EL (cell line): ENCODE measurements around the gene OGDH.
A peak's percentile ranks its signal among the peaks of the same experiment; 100 is the strongest.
"Not testable (repeated sequence)": the region's sequence is repeated elsewhere in the genome, so short reads cannot be mapped to it uniquely, and the experiment has no call there.

Source experiments
- DNase-seq: peaks from one replicate; pipeline ENCODE4 v3.0.0-alpha.2; 2016

Gene OGDH

GRCh38 chr7:44606341-44607140, at the start of gene OGDH:
Gene OGDH (plus strand): TSS chr7:44606627. CDS start chr7:44624344, 17,717 bp downstream.
- peak; percentile 98 for DNase-seq

DNA sequence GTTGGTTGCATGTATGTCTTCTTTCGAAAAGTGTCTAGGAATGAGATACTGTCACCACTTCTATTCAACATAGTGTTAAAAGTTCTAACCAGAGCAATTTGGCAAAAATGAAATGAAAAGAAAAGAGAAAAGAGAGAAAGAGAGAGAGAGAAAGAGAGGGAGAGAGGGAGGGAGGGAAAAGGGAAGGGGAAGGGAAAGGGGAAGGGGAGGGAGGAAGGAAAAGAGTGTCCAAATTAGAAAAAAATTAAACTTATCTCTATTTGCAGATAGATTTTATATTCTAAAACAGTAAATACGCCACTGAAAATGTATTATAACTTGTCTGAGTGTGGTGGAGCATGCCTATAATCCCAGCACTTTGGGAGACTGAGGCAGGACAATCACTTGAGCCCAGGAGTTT, 48.9 kb upstream of the OGDH start:
- no peak for DNase-seq

- no peak for DNase-seq
Measured at GRCh38 chr7:44559485-44559884, 46.9 kb upstream of the OGDH start.

- DNase-seq: no peak
Measured at GRCh38 chr7:44561481-44561880, 44.9 kb upstream of the OGDH start.

- DNase-seq: peak; percentile 74
Measured at GRCh38 chr7:44561962-44562621, 44.3 kb upstream of the OGDH start.

GRCh38 chr7:44562622-44562962, 43.8 kb upstream of the OGDH start:
- DNase-seq: not testable (repeated sequence)

DNA sequence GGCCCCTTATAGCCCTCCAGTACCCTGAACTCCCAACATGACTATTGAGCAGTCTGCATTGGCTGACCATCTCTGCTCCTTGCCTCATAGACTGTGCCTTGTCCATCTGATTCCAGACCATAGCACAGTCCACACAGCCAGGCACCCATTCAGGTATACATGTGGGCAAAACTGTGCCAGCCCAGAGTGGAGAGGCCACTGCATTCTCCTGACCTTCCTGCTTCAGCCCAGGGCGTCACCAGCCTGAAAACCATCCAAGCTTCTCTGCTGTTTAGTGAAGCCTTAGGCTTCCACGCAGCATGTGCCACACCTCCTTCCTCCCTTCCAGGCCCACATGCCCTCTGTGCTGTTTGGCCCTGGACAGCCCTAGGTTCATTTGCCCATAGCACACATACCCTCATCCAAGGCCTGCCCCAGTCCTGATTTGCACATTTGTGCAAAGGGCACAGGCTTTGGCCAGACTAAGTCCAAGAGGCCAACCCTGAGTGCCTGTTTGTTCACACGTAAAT, 43.2 kb upstream of the OGDH start:
- DNase-seq: no peak

- DNase-seq: no peak
Measured at GRCh38 chr7:44564606-44565005, 41.8 kb upstream of the OGDH start.

DNA sequence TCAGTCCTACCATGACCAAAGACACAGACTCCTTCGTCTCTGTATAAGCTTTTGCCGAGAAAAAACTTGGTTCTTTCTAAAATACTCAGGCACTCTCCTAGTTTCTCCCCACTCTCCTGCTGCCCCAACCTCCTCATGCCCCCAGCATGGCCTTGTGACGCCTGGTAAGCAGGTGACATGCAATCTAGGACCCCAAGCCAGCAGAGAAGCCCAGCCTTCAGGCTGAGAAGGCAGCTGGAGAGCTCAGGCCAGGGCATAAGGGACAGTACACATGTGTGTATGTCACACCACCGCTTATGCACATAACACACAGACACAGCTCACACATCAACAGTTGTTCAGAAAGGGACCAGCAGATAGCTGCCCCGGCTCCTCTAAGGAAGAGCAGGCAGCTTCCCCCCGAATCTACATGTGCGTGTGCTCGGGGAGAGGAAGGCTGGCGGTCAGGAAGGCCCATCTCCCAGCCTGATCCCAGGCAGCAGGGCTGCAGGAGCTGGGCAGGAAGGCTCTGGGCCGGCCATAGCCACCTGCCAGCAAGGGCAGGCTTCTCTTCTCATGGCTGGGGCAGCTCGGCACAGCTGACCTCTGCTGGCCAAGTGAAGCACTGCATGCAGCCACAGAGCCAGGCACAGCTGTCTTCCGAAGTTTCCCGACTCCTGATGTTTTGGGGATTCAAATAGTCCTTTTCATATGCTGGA, 41.2 kb upstream of the OGDH start:
- peak; percentile 65 for DNase-seq

DNA sequence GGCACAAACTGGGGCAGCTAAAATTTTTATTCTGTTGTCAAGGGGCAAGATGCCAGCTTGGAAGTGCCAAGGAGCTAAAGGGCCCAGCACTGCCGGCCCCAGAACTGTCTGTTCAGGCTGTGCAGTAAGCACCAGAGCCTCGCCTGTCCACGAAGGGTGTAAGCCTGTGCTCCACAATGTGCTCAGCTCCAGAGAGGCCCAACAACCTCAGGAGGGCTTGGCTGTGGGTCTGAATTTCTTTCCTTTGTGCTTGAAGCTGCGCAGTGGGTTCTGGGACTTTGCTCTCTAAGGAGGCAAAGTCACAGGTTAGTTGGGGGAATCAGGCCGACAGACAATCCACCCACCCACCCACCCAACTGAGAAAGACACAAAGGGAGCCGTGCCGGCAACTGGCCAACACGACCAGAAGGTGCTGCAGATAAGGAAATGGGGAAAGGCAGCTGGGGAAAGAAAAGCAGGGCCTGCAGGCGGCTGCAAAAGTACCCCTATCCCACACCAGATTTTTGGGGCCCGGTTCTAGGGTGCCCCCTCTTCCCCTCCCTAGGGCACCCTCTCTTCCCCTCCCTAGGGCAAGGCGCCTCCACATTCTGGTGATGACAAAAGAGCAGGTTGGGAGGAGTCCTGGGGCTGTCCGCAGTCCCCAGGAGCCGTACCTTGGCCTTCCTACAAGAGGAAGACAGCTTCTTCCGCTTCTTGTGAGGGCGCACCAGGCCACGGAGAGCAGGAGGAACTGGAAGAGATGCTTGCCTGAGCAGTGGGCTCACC, 40.5 kb upstream of the OGDH start:
- no peak for DNase-seq

- DNase-seq: no peak
Measured at GRCh38 chr7:44566680-44567079, 39.7 kb upstream of the OGDH start.

- DNase-seq: no peak
Measured at GRCh38 chr7:44567884-44568283, 38.5 kb upstream of the OGDH start.

DNA sequence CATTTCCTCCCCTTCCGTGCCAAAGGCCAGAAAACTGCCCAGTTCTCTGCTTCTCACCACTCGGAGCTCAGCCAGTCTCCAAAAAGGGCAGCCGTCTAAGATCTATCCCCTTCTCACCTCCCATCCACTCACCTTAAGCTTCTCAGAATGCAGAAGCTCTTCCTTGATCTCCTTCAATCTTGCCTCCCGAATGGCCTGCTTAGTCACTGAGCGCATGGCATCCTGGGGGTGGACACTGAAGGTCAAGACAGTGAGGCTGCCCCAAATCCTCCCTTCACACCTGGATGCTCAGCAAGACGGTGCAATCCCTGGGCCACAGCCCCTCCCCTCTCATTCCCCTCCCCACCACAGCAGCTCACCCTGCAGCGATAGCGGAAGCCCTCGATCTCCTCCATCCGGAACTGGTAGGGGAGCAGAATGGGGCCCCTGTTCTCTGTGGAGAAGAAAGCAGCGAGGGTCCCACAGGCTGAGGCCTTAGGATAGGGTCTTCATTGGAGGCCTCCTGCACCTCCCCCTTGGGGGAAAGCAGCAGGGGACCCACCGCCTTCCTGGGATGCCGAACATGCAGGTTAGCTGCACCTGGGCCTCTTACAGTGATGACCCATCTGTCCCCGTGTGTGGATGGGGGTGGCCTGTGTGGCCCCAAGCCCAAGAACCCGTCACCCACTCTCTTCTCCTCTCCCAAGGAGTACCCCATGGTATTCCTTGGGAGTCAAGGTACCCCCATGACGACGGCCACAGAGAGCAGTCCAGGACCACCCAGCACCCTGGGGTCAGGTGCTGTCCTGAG, 37.5 kb upstream of the OGDH start:
- no peak for DNase-seq

DNA sequence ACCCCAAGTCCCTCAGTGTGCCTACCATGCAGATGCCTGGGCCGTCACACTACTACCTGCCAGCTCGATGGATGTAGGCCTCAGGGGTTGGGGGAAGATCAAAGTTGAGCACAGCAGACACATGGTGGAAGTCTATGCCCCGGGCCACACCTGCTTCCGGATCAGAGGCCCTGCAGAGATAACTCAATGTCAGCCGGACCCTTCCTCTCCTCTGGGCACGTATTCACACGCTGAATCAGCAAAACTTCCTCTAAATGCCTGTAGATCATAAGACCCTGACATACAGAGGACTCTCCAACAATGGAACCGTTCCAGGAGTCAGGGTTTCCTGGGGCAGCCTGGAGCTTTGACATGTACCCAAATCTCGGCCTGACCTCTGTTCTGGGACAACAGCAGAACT, 36.5 kb upstream of the OGDH start:
- no peak for DNase-seq

DNA sequence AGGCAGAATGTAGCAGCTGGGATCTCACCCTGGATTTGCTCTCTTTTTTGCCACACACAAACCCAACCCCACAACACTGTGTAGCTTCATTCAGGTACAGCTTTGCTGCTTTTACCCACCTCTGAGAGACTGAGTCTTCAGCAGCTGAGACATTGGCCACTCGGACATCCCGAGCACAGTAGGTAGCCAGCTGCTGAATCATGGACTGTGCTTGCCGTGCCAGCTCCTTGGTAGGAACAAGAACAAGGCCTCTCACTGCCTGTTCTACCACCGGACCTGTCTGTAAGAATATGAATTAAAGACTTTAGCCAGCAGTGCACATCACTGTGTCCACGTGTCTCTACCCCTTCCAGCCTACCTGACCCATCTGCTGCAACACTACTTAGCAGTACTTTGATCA, 33.7 kb upstream of the OGDH start:
- DNase-seq: no peak

GRCh38 chr7:44573464-44574286, 32.8 kb upstream of the OGDH start, which contains the start of gene DDX56:
Gene DDX56 (minus strand): TSS chr7:44573908. CDS start chr7:44573895, 13 bp downstream.
- DNase-seq: peak; percentile 94

- no peak for DNase-seq
Measured at GRCh38 chr7:44574287-44574872, 32.0 kb upstream of the OGDH start.

DNA sequence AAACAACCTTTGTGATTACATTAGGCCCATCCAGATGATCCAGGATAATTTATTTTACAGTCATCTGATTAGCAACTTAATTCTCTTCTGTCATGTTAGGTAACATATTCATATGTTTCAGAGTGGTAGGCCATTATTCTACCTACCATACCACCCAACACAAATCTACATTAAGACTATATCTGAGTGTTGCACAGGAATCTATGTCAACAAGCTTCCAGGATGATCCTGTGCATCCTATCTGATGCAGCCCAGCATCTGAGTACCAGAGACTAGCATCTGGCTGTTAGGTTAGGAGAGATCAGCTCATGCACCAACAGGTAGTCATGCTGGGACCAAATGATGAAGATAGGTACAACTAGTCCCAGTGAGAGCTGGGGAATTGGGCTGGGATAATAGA, 31.4 kb upstream of the OGDH start:
- DNase-seq: no peak

GRCh38 chr7:44576228-44576627, 30.2 kb upstream of the OGDH start:
- DNase-seq: no peak
